AML-193 (cell line): Measurements from ENCODE around the gene CHST8.

Experiments
- DNase-seq, 2 experiments: peaks; one replicate each; lab custom pipeline; 2025; lab: John Stamatoyannopoulos, UW

Gene CHST8

GRCh38 chr19:33769208-33769607, 147.5 kb downstream of the CHST8 start:
- no peak for DNase-seq

DNA sequence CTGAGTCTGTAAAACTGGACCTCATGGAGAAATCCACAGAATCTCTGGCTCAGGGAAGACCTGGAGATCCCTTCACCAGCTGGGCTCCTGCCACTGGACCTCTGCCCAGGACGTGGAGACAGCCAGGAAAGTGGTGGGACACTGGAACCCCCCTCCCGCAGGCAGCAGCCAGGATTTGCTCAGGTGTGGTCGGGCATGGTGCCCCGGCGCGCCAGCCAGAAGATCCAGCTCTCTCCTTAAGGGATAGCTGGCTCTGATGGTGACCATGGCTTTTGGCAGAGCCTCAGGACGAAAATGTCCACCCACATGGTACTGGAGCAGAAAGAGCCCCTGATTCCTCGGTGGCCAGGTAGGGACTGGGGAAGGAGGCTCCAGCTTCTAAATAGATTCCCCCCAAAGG, 148.4 kb downstream of the CHST8 start:
- DNase-seq, result no peak

DNA sequence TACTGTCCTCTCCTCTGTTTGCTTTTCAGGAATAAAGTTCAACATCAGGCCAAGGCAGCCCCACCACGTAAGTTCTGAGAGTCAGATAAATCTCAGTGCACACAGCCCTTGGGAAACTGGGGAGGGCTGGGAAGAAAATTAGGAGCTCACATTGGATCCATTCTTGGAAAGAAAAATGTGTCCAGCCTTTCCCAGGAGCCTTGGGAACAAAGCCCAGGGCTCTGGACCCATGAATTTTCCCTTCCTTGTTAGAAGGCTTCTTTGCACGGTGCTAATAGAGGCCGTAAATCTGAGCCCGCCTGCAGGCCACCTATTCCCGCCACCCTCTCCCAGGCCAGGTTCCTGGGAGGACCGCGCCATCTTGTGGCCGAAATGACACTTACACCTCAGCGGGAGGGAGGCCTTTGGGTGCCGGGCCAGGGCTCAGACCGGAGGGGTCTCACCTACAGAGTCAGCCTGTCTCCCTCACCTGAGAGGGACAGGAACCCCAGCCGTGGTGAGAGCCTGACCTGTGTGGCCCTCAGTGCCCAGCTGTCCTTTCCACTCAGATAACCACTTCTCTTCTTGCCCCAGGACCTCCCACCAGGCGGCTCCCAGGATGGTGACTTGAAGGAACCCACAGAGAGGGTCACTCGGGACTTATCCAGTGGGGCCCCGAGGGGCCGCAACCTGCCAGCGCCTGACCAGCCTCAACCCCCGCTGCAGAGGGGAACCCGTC, 149.8 kb downstream of the CHST8 start:
- peak; percentile 17 to 19 for DNase-seq

- DNase-seq, result no peak
These were observed 150.5 kb downstream of the CHST8 start for GRCh38 chr19:33772102-33772857.

GRCh38 chr19:33772858-33773180, 151.1 kb downstream of the CHST8 start:
- DNase-seq, result no peak

DNA sequence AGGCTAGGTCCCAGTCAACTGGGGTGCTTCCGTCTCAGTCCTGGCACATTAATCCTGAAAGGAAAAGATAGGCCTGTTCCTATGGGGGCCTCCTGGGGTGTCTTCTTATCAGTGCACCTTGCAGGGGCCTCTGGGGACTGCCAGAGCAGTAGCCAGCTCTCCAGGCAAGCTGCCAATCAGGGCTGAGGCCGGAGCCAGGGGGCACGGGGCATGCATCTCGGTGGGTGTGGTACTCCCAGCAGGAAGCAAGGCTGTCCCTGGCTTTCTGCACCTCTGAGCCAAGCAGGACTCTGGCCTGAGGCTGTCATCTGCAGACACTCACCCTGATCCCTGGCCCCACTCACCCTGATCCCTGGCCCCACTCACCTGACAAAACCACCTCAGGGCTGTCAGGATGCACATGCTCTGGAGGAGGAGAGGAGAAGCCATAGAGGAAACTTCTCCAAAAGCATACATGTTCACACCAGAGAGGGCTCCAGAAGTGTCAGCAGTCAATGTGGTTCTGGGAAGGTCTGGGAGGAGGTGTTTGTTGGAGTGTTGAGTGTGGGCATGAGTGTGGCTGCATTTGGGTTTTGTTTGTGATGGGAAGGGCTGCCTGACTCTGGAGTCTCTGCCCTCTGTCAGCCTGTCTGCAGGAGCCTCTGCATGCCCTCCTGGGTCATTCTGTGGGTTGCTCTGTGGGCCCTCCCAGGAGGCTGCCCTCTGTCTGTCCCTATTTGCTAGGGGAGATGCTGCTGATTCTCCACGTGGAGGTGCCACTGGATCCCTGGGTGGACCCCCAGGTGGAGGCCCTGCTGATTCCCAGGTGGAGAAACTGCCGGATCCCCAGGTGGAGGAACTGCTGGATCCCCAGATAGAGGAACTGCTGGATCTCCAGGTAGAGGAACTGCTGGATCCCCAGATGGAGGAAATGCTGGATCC, 152.2 kb downstream of the CHST8 start:
- DNase-seq, result no peak

GRCh38 chr19:33774751-33775150, 153.0 kb downstream of the CHST8 start:
- no peak for DNase-seq

DNA sequence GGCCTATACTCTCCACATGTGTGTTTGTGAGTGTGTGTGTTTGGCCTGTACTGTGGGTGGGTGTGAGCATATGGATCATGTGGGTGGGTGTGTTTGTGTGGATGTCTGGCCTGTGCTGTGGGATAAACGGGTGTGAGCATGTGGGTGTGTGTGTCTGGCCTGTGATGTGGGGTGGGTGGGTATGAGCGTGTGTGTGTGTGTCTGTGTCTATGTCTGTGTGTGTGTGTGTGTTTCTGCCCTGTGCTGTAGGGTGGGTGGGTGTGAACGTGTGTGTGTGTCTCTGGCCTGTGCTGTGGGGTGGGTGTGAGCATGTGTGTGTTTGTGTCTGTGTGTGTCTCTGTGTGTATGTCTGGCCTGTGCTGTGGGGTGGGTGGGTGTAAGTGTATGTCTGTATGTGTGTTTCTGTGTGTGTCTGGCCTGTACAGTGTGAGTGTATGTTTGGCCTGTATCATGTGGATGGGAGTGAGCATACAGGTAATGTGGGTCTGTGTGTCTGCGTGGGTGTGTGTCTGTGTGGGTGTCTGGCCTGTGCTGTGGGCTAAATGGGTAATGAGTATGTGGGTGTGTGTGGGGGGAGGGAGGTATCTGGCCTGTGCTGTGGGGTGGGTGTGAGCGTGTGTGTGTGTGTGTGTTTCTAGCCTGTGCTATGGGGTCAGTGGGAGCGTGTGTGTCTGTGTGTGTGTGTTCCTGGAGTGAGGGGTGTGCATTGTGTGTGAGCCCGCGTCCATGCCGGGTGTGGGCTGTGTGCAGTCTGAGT, 154.2 kb downstream of the CHST8 start:
- no peak for DNase-seq

- DNase-seq, result no peak
These were observed 155.6 kb downstream of the CHST8 start for GRCh38 chr19:33777351-33777750.

DNA sequence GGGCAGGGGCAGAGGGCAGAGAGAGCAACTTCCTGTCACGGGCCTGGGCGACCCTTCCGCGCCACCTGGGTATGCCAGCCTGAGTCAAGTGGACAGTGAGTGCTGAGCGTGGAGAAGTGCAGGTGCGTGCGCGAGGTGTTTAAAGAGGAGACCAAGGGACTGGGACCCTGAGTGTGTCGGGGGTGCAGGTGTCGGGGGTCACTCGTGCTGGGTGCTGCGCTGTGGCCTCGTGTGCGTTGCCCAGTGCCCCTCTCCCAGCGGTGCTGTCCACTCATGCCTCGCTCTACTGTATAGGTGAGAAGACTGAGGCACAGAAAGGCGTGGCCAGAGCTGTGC, 156.0 kb downstream of the CHST8 start:
- no peak for DNase-seq

GRCh38 chr19:33778089-33778791, 156.5 kb downstream of the CHST8 start:
- DNase-seq, result peak; percentile 66

GRCh38 chr19:33779849-33780248, 158.1 kb downstream of the CHST8 start:
- DNase-seq, result no peak

DNA sequence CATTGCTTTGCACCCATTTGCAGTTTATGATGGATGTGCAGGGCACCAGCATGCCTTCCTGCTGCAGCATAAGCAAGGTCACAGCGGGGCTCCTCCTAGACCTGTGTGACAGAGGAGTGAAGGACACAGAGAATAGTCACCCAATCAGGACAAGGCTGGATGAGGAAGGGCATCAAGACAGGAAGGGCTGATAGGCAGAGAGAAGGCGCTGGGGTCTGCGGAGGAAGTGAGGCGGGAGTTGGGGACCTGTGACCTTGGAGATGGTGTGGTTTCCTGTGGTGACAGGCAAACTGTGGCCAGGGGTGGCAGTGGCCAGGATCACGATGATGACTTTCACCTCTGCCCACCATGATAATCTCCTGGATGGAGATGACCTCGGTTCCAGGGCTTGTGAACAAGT, 158.5 kb downstream of the CHST8 start:
- no peak for DNase-seq

GRCh38 chr19:33780746-33781145, 159.0 kb downstream of the CHST8 start:
- no peak for DNase-seq

DNA sequence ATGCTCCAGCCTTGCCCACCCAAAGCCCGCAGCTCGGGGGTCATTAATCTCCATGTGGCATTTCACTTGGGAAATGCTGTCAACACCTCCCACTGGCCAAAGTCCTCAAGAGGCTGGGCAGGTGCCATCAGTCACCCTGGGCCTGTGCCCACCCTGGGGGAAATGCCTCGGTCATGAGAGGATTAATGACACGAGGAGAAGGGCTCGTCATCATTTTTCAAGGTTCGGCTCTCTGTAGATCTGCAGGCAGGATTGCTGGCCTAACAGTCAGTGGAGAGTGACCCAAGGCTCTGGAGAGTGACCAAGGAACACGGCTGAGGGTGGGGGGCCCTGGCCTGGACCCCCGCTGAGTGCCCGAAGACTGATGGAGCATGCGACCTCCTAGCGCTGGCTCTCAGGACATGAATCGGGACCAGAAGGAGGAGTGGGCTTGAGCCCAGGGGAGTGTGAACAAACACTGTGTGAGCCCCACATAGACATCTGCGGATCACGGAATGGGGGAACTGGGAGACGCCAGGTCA, 159.7 kb downstream of the CHST8 start:
- no peak for DNase-seq

- DNase-seq, result no peak
These were observed 160.2 kb downstream of the CHST8 start for GRCh38 chr19:33781996-33782395.

DNA sequence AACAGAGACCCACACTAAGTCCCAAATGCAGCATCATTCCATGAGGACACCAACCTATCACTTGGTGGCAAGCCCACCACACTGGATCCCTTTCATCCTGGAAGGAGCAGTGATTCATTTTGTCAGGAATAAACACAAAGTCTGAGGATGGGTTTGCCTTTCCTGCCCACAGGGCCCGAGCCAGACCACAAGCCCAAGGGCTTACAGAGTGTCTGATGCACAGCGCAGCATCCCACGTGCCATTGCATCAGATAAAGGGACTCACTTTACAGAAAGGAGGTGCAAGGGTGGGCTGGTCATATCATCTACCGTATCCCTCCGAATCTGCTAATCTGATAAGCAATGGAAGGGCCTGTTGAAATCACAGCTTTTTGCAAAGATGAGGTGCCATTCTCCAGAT, 162.7 kb downstream of the CHST8 start:
- no peak for DNase-seq

GRCh38 chr19:33785795-33786194, 164.0 kb downstream of the CHST8 start:
- no peak for DNase-seq

- DNase-seq, result no peak
These were observed 166.9 kb downstream of the CHST8 start for GRCh38 chr19:33788676-33789075.

DNA sequence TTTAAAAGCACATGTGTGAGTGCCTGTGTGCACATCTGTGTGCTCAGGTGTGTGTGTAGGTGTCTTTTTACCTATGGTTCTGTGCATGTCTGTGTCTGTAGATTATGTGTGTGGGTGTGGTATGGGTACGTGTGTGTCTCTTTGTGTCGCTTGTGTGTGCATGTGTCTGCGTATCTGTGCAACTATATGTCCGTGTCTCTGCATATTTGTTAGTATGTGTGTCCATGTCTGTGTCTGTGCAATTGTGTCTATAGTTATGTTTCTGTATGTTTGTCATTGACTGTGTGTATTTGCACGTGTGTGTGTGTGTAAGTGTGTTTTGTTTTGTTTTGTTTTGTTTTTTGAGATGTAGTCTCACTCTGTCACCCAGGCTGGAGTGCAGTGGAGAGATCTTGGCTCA, 167.6 kb downstream of the CHST8 start:
- no peak for DNase-seq

GRCh38 chr19:33794683-33795369, 173.1 kb downstream of the CHST8 start:
- DNase-seq, result no peak
